ENCODE data around the gene PACS2. TPM values are rescaled to one million over a fixed set of nuclear protein-coding genes. Genes with fewer than 3 reads are reported as not detected.

Gene PACS2
- total and polyA plus RNA-seq, 2 of the 8 experiments (the other 6 are each of a cell fraction or from before 2014, with no cell fraction given), result 38.0 to 62.8 TPM

GRCh38 chr14:105326568-105326867 lies 12.0 kb downstream of the PACS2 start:
- no peak overlapping the region for H3K9ac ChIP-seq (replicated peaks in 1 of 4; ENCODE audit: extremely low read depth in 1 of 4, low read depth in 3 of 4, low read length in 3 of 4)
- peak overlapping the region; percentile 73 for H2BK5ac ChIP-seq (ENCODE audit: low read depth, low read length)
- no peaks in the 10 kb centered on the region for H3K27me3 ChIP-seq (replicated peaks in 1 of 4; ENCODE audit: control insufficient read depth in 3 of 4, extremely low read depth in 1 of 4, insufficient read depth in 3 of 4, low read length in 3 of 4)
- H3K4me1 ChIP-seq (replicated peaks in 1 of 4; ENCODE audit: control insufficient read depth in 3 of 4, insufficient read depth in 4 of 4, low read length in 3 of 4), result peaks cover 6 to 47% (median 37%) of the 10 kb centered on the region in 4 experiments
- DNase-seq (ENCODE audit: low read depth in 1 of 2, low spot score in 2 of 2) (no peak), FAIRE-seq (no peak)
- WGBS, 2 experiments (ENCODE audit: extremely low coverage in 1 of 2, insufficient coverage in 1 of 2, insufficient read length in 1 of 2, insufficient replicate concordance in 2 of 2, low coverage in 1 of 2, low lambda C conversion rate in 2 of 2, missing lambda C conversion rate in 1 of 2), result 76% methylated on average over 7 of the region's 9 CpGs; no CpG with 5 or more reads in 1 of the 2 experiments
- TF ChIP-seq CREB1 (IDR thresholded peaks at IDR 0.05) (no peak), TAF1 (IDR thresholded peaks at IDR 0.05; ENCODE audit: low read depth, low read length) (no peak), POU5F1 (IDR thresholded peaks at IDR 0.05; ENCODE audit: low read depth, low read length) (no peak), GABPA (IDR thresholded peaks at IDR 0.05; ENCODE audit: borderline replicate concordance, insufficient read depth, low read length) (0 out of 2 replicates have a peak, but pooled peaks have one; percentile 15)
- H3K27ac ChIP-seq (ENCODE audit: low read depth, low read length), result no peak overlapping the region
- H2BK120ac ChIP-seq (replicated peaks; ENCODE audit: low read depth, low read length), result no peak overlapping the region
- no peak overlapping the region for H4K8ac ChIP-seq (ENCODE audit: extremely low read depth, insufficient read depth, low read length)
- POLR2A ChIA-PET (ENCODE audit: partially characterized antibody), result no interaction called here
- CTCF ChIA-PET (ENCODE audit: partially characterized antibody), result interaction anchor here (0.6 to 2.9 kb wide), 10 partner anchors 8 to 280 kb away, joined by 3 to 17 read pairs (median 3); no protein-coding TSS in a partner anchor
- no peaks in the 10 kb centered on the region for H3K9me3 ChIP-seq (ENCODE audit: insufficient read depth in 2 of 2, low read depth in 1 of 2, low read length in 1 of 2)
- no peak overlapping the region for H3K4me3 ChIP-seq (ENCODE audit: extremely low read depth in 1 of 4, insufficient read depth in 2 of 4, low read depth in 3 of 4, low read length in 4 of 4)
- no peak overlapping the region for H2BK20ac ChIP-seq (ENCODE audit: low read length)
- H3K23me2 ChIP-seq (ENCODE audit: low read depth, low read length), result no peaks in the 10 kb centered on the region
- H2BK15ac ChIP-seq (ENCODE audit: low read length), result no peak overlapping the region
- H4K20me1 ChIP-seq (replicated peaks in 1 of 2; ENCODE audit: control insufficient read depth in 1 of 2, insufficient read depth in 2 of 2, low read length in 2 of 2), result peaks cover 41 to 65% of the 10 kb centered on the region in 2 experiments
- no peak overlapping the region for H2AFZ ChIP-seq (ENCODE audit: low read length)
- H3K79me1 ChIP-seq (ENCODE audit: low read depth, low read length), result peaks cover 53% of the 10 kb centered on the region
- no peak overlapping the region for H3K4ac ChIP-seq (replicated peaks; ENCODE audit: insufficient read length, low read depth, low read length)
- H3K14ac ChIP-seq (ENCODE audit: insufficient read length), result no peak overlapping the region
- H2BK12ac ChIP-seq (ENCODE audit: low read depth, low read length), result 0 out of 2 replicates have a peak overlapping the region, but pooled peaks have one; percentile 17
- H3K56ac ChIP-seq (replicated peaks; ENCODE audit: insufficient read length, low read depth, low read length), result no peak overlapping the region
- H3K36me3 ChIP-seq (ENCODE audit: control insufficient read depth in 2 of 4, insufficient read depth in 4 of 4, low read length in 3 of 4), result no peaks in the 10 kb centered on the region
- no peak overlapping the region for H4K5ac ChIP-seq (ENCODE audit: insufficient read length, low read depth, low read length)
- H4K91ac ChIP-seq (replicated peaks; ENCODE audit: insufficient read length, low read length), result no peak overlapping the region
- peak overlapping the region; percentile 65; the same call in 1 of the 2 replicates for H2AK5ac ChIP-seq (ENCODE audit: low read depth, low read length)
- peak overlapping the region; percentile 9; the same call in 1 of the 2 replicates for H3K18ac ChIP-seq (ENCODE audit: extremely low read depth, low read length)
- H3K23ac ChIP-seq (ENCODE audit: insufficient read length), result no peak overlapping the region
- H3K4me2 ChIP-seq (ENCODE audit: insufficient read depth in 1 of 2, low read depth in 2 of 2, low read length in 2 of 2), result peak overlapping the region in 1 of 2 experiments; percentile 6; a peak in 1 of 4 replicates
- H3K79me2 ChIP-seq (ENCODE audit: control insufficient read depth in 1 of 2, insufficient read depth in 2 of 2, low read length in 2 of 2), result peaks cover 0 to 84% of the 10 kb centered on the region in 2 experiments; a peak in 2 of 4 replicates

All from H1 (cell line).